HG02852 (cell line): ENCODE results near the gene DFFB.

Experiments
- ATAC-seq: cut with Tn5 transposase; IDR thresholded peaks from one replicate; pipeline ENCODE4 v1.9.1; 2021; ENCODE audit warnings: mild to moderate bottlenecking, moderate library complexity; ENCODE audit not compliant: unreplicated experiment

The DFFB gene

DNA sequence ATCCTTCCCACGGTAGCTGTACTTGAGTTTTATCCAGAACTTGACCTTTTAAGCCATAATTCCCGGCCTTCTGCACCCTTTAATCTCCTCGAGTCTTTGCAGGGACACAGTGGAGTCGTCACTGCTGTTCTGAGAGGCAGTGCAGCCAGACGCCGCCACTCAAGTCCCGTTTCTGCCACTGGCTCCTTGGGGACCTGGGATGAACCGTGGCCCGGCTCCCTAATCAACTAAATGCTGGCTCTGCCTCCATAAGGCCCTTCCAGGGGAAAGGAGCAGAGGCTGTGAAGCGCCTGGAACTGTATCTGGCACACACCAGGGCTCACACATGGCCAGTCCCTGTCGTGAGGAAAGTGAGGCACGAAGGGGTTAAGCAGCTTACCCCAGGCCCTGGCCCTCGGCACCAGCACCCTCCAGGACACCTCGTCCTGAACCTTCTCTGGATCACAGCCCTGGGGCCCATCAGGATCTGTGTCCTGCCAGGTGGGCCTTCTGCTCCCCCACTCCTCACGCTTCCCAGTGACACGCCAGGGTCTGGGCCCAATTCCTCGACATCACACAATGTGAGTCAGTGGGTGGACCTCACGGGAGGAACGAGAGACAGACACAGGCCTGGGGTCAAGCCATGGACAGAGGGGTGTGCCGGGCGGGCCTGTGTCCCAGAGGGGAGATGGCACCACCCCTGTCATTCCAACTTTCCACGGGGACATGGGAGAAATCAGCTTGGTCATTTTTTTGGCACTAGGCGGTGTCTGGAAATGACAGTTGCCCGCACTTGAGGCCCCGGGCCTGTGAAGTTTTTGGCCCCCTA lies 66.3 kb downstream of the DFFB start:
- no peak for ATAC-seq

DNA sequence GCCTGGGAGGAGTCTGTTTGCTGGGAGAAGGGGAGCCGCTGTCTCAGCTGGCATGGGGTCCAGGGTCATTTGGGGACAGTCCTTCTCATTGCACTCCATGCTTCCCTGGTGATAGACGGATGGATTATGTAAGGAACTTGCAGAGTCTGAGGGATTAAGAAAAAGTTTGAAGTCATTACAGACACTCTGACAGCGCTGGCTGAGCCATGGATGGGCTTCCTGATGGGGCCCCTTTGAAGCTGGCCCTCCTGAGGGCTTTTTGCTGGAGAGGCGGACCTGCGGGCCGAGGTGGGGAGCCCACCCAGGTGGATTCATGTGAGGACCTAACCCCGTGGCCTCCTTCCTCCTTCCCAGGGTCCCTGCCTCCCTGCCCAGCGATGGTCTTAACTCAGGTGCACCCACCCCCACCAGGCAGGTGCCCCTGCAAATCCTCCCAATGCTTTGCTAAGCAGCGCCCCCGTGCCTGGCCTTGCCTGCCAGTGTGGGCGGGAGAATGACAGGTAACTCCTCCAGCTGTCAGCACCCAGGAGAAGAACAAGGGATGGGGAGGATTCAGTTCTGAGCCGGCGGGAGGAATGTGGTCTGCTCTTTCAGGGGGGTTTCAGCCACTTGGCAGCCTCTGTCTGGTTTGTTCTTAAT lies 67.0 kb downstream of the DFFB start:
- no peak for ATAC-seq

DNA sequence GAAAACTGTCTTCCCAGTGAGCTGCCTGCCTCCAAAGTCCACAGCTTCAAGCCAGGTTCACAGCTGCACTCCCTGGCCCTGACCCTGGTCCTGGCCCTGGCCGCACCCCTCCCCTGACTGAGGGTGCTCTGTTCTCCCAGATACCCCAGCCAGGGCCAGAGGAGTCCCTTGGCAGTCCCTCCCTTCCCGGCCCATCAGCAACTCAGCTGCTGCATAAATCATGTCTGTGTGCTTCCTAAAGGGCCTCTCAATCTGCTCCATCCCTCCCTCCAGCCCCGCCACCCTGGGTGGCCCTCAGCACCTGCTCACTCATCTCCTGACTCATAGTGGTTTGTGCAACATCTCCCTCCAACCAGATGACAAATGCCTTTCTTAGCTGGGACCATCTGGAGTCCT lies 67.5 kb downstream of the DFFB start:
- no peak for ATAC-seq

DNA sequence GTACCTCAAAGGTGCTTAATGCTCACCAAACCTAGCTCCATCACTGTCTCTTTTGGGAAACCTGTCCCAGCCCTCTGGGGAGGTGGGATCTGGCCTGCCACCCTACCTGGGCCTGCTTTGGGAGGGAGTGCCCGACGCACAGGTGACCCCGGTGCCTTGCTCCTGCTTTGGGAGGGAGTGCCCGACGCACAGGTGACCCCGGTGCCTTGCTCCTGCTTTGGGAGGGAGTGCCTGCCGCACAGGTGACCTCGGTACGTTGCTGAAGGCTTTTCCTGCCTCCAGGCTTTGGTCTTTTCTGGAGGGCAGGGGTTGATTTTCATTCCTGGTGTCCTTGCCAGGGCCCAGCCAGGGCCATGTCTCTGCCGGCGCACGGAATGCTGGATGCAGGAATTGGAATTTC lies 68.0 kb downstream of the DFFB start:
- no peak for ATAC-seq

DNA sequence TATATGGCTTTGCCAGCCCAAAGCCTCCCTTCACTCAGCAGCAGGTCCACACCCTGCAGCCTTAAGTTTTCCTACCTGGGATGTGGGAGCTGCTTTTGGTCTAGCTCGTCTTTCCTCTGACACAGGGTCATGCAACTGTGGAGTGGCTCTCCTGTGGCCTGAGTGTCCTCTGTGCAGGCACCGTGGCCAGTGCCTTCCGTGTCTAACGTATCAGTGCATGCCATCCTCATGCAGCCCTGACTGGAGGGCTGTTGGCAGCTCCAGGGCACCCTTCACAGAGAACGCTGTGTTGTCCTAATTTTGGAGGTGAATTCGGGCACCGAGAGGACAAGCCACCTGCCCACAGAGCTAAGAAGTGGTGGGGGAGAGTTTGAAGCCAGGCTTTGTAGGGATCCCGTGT lies 68.5 kb downstream of the DFFB start:
- ATAC-seq: no peak

DNA sequence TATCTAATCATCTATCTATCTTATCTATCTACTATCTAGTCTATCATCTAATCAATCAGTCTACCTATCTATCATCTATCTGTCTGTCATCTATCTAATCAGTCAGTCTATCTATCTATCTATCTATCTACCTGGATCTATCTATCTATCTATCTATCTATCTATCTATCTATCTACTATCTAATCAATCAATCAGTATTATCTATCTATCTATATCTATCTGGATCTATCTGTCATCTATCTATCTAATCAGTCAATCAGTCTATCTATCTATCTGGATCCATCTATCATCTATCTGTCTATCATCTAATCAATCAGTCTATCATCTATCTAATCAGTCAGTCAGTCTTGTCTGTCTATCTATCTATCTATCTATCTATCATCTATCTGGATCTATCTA lies 69.7 kb downstream of the DFFB start:
- ATAC-seq: no peak

DNA sequence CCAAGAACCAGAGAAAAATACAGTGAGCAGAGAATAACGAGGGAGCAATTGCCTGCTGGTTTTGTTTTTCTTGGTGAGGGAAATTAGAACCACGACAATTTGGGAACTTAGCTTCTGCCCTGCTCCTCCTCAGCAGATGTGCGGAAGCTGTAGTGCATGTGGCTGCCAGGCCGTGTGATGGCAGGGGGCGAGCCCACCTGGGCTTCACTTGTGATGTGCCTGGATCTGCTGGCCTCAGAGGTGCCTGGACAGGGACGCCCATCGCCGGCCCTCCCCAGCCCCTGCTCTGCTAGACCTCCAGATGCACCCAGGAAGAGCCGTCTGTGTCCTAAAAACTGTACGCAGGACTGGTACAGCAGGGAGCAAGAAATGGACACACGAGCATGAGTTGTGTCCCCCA lies 71.3 kb downstream of the DFFB start:
- no peak for ATAC-seq

DNA sequence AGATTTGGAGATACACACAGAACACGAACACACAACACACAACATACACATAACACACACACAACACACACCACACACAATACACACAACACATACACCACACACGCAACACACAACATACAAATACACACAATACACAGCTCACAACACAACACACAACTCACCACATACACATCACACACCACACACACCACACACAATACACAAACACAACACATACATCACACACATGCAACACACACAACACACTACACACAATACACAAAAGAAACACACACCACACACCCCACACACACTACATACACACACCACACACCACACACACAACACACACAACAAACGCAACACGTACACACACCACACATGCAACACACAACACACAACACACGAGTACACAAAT lies 71.8 kb downstream of the DFFB start:
- no peak for ATAC-seq

DNA sequence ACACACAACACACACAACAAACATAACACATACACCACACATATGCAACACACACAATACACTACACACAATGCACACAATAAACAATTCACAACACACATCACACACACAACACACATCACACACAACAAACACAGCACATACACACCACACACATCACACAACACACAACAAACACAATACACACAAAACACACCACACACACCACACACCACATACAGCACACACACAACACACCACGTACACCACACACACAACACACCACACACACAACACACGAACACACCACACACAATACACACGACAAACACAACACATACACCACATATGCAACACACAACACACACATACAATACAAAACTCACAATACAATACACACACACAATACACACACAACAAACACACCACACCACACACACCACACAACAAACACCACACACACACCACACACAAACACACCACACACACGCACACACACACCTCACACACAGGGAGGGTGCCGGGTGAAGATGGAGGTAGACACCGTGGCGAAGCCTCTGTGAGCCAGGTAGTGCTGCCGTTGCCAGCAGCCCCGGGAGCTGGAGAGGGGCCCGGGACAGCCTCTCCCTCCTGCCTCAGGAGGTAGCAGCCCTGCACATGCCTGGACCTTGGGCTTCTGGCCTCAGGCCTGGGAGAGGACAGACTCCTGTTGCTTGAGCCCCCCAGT lies 73.2 kb downstream of the DFFB start:
- no peak for ATAC-seq

DNA sequence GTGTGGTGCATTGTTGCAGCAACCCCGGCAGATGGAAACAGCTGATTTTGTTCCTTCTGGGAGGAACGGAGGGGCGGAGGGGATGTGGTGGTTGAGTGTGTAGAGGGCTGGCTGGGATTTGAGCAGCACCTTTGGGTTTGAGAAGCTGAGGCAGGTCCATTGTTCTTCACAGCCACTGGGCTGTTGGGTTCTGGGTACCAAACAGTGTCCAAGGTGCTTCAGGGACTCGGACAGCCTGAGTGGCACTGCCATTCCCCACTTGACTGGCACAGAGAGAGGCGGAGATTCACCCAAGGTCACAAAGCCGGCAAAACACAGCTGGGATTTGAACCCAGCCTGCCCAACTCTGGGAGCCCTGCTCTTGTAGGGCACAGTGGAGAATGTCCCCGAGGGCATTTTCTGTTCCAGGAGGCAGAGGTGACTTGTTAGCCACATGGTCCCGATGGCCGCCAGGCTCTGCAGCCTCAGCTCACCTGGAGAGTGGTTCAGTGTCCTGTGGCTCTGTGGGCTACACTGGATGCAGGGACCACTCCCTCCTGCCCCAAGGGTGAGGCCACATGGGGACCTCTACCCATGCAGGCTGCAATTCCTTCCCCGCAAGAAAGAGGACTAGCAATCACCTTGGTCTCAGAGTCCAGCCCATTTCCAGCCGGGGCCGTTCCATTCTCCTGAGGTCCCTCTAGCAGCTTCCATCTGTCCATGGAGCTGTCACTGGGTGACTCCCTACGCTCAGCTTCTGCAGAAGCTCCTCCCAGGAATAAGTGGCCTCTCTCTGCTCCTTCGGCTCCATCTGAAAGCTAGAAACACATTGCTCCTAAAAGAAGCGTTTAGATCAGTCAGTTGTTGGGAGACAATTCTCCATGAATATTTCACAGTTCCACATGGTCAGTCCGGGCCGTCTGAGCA lies 74.0 kb downstream of the DFFB start:
- no peak for ATAC-seq

DNA sequence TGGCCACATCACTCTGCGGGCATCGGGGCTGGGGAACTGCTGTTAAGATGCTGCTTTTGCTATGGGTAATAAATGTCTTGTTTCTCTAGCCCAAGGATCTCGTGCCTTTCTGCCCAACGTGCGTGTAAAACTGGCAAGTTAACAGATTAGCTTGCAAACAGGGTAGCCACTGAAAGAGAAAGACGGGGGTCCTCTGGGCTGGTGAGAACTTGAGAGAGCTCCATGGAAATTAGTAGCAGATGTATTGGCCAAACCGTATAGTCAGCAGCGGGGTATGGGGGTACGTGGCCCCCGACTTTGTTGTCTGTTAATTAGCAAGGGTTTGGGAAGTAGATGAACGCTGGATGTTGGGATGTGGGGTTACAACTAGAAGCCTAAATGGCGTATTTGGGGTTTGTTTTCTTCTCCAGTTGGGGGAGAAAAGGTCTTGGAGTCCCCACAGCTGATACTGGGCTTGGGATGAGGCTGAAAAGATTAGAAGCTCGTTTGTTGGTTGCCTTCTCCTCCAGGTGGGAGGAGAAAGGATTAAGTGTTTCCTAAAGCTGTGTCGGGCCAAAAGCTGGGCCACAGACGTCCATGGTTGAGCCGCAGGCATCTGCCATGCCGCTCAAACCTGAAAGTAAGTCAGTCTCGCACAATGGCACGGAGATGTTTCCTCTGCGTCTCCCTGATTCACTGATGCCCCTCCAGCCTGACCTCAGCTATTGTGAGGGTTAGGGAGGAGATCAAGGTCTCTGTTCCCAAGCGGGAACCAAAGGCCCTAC lies 75.1 kb downstream of the DFFB start:
- no peak for ATAC-seq
